HepG2 (cell line): ENCODE data around the gene SNX4. TPM values are rescaled to one million over a fixed set of nuclear protein-coding genes. Genes with fewer than 3 reads are reported as not detected.

ENCODE experiments used
- ARNT ChIP-seq: fragments of 450-650 bp; IDR thresholded peaks from 2 replicates; pipeline ENCODE4 v1.6.1; 2017
- FOXO1 ChIP-seq: sonication (generic); formaldehyde crosslinking; IDR thresholded peaks from 2 replicates; pipeline ENCODE4 v1.4.0; 2020; ENCODE audit warnings: missing genetic modification reagents
- HDAC1 ChIP-seq: sonication (generic); formaldehyde crosslinking; IDR thresholded peaks from 2 replicates; pipeline ENCODE4 v1.5.1; 2020; ENCODE audit warnings: mild to moderate bottlenecking, missing genetic modification reagents
- MAFF ChIP-seq: IDR thresholded peaks from 2 replicates; pipeline ENCODE4 v1.6.1; 2011; ENCODE audit warnings: low read depth, low read length, improper control_type of control experiment
- SAP130 ChIP-seq: IDR thresholded peaks from 2 replicates; pipeline ENCODE4 v1.6.1; 2016; ENCODE audit warnings: low read depth
- SMAD1 ChIP-seq: sonication (generic); formaldehyde crosslinking; IDR thresholded peaks from 2 replicates; pipeline ENCODE4 v1.4.0; 2020; ENCODE audit warnings: missing genetic modification reagents, low read depth, mild to moderate bottlenecking, borderline replicate concordance
- THAP11 ChIP-seq: IDR thresholded peaks from 2 replicates; pipeline ENCODE4 v1.6.1; 2016; ENCODE audit warnings: missing biosample characterization, missing genetic modification reagents
- ZBTB40 ChIP-seq, 2 experiments: fragments of 450-650 bp in 1 of 2; sonication (generic) in 1 of 2; formaldehyde crosslinking in 1 of 2; IDR thresholded peaks; 2 replicates each; pipeline versions ENCODE4 v1.6.1 to v1.8.0; 2016 to 2022; ENCODE audit warnings: antibody characterized with exemption in 1 of 2, mild to moderate bottlenecking in 1 of 2, missing genetic modification reagents in 1 of 2
- ZEB1 ChIP-seq: IDR thresholded peaks from 2 replicates; pipeline ENCODE4 v1.6.1; 2012; ENCODE audit warnings: mild to moderate bottlenecking, low read depth, inconsistent platforms; ENCODE audit not compliant: insufficient replicate concordance
- ZHX1 ChIP-seq: sonication (generic); formaldehyde crosslinking; IDR thresholded peaks from 2 replicates; pipeline ENCODE4 v1.8.1; 2022; ENCODE audit warnings: low read depth, mild to moderate bottlenecking, missing genetic modification reagents
- ZNF30 ChIP-seq: sonication (generic); formaldehyde crosslinking; IDR thresholded peaks from 2 replicates; pipeline ENCODE4 v1.5.0; 2020; ENCODE audit warnings: mild to moderate bottlenecking, missing genetic modification reagents
- ZNF703 ChIP-seq: sonication (generic); formaldehyde crosslinking; IDR thresholded peaks from 2 replicates; pipeline ENCODE4 v1.5.1; 2020; ENCODE audit warnings: missing genetic modification reagents, mild to moderate bottlenecking, moderate library complexity, borderline replicate concordance
- polyA plus RNA-seq, 8 experiments: library from polyadenylated mRNA; depleted of rRNA in 3 of 8; stranded (reverse) in 7 of 8; unstranded in 1 of 8; fragments of >200 nt; fragmentation: Illumina TruSeq in 4 of 8; extraction: Trizol in 4 of 8; gene quantifications; 2 replicates each; pipeline versions ENCODE4 v1.2.1 to v1.2.3, GENCODE V29; 2011 to 2016; ENCODE audit warnings: low read depth in 4 of 8, missing spikeins in 1 of 8, mixed read lengths in 1 of 8; ENCODE audit not compliant: insufficient read depth in 1 of 8
- total RNA-seq, 5 experiments: library from RNA; depleted of rRNA; stranded (reverse); fragments of >200 nt; fragmentation: Illumina TruSeq; extraction: Trizol; gene quantifications; 2 replicates each; pipeline ENCODE4 v1.2.3, GENCODE V29; 2016; ENCODE audit warnings: low read depth in 1 of 5
- TF ChIP-seq, protein P1 (sequence below): sonication (generic); formaldehyde crosslinking; IDR thresholded peaks from 2 replicates; pipeline ENCODE4 v1.8.0; 2022; ENCODE audit warnings: missing genetic modification reagents, mild to moderate bottlenecking, inconsistent platforms, borderline replicate concordance
- TF ChIP-seq, protein P2 (sequence below): sonication (generic); formaldehyde crosslinking; IDR thresholded peaks from 2 replicates; pipeline ENCODE4 v1.4.0; 2020; ENCODE audit warnings: missing genetic modification reagents

Gene SNX4
- total and polyA plus RNA-seq, 2 of the 13 experiments (the other 11 are each of a cell fraction or from before 2014, with no cell fraction given) = 18.1 to 73.6 TPM

DNA sequence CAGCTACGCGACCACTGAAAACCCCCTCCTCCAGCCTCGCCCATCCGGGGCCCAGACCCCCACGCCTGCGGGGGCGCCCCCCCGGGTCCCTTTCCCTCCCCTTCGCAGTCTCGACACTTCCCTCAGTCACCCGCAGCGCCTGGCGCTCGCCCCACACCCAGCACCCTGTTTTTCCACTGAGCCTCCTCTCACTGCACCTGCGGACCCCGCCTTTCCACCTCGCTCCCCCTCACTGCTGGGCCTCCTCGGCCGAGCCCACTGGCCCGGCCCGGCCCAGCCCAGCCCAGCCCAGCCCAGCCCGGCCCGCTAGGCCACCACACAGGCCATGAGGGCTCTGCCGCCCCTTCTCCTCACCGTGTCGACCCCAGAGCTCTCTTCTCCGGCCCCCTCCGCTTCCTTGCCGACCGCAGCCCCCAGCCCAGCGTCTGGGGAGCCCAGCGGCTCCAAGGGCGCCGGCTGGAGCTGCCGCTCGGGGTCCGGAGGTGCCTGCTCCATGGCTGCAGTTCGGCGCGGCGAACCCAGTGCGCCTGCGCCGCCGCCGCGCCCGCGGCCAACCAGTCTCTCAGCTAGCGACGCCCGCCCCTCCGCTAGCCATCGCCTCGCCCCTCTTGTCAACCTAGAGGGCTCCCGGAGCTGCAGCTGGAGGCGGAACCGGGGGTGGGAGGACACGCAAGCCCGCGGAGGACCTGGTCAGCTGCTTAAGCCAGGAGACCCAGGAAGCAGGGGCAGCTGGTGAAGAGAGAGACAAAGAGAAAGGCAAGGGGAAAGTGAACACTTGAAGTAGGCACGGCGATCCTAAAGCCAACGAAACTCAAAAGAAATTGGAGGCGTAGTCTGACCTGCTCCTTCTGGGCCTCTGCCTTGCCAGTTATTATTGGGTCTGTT, at the start of gene SNX4 (continued):
- TF ChIP-seq, protein P1, sequence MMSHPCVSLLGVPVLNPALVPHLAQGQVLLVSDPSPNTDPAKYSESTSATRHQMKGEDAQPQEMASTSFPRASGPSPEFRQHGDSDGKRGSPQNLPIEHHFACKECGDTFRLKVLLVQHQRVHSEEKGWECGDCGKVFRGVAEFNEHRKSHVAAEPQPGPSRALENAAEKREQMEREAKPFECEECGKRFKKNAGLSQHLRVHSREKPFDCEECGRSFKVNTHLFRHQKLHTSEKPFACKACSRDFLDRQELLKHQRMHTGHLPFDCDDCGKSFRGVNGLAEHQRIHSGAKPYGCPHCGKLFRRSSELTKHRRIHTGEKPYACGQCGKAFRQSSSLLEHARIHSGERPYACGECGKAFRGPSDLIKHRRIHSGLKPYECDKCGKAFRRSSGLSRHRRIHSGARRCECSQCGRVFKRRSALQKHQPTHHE = peak; percentile 82; the same call in 1 of the 2 replicates
- peak; percentile 97 for TF ChIP-seq SAP130 (CRISPR knock-in tag)
- no peak for TF ChIP-seq MAFF
- TF ChIP-seq ZNF30 (CRISPR knock-in tag) = peak; percentile 83
- TF ChIP-seq ZNF703 (CRISPR knock-in tag) = no peak
- TF ChIP-seq HDAC1 (CRISPR knock-in tag) = peak; percentile 81
- TF ChIP-seq ARNT = no peak
- no peak for TF ChIP-seq ZHX1 (CRISPR knock-in tag)
- TF ChIP-seq, protein P2, sequence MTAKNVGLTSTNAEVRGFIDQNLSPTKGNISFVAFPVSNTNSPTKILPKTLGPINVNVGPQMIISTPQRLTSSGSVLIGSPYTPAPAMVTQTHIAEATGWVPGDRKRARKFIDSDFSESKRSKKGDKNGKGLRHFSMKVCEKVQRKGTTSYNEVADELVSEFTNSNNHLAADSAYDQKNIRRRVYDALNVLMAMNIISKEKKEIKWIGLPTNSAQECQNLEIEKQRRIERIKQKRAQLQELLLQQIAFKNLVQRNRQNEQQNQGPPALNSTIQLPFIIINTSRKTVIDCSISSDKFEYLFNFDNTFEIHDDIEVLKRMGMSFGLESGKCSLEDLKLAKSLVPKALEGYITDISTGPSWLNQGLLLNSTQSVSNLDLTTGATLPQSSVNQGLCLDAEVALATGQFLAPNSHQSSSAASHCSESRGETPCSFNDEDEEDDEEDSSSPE = peak; percentile 64
- no peak for TF ChIP-seq ZEB1
- 0 out of 2 replicates have a peak, but pooled peaks have one; percentile 18 for TF ChIP-seq FOXO1 (CRISPR knock-in tag)
- peak; percentile 82; the same call in 1 of the 2 replicates for TF ChIP-seq SMAD1 (CRISPR knock-in tag)
- TF ChIP-seq THAP11 = peak; percentile 59; the same call in 1 of the 2 replicates
- TF ChIP-seq ZBTB40 (IDR thresholded peaks at IDR 0.05) = no peak
- TF ChIP-seq ZBTB40 (CRISPR knock-in tag; IDR thresholded peaks at IDR 0.05) = no peak
